ENCODE data around the gene ZNF407. TPM values are rescaled to one million over a fixed set of nuclear protein-coding genes. Genes with fewer than 3 reads are reported as not detected.

Gene ZNF407
- total RNA-seq, 1 experiment from 2014 or later: 7.6 TPM

DNA sequence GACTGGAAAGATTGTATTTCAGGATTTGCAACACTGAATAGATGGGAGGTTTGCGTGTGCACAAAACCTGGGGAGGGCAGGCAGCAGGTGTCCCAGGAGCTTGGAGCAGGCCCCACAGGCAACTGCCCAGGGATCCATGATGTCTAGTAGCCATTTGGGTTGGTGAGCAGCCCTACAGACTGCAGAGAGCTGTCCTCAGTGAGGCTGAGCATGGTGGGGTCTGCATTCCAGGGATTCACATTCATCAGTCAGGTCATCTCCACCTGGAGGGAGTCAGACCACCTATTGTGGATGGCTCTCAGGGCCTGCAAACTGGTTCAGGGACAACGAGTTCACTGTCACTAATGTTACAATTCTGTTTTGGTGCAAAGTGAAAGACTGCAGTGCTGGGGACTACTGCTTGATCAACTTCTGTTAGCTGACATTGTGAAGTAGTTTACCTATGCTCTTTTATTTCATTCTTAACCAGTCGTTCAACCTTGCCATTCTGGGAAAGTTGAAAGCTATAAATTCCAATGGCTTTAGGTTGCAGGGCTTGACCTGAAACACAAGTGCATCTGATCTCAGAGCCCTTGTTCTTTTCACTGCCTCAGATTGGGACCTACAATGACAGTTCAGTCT is 222.6 kb downstream of the ZNF407 start:
- Histone ChIP-seq H3K4me2 (ENCODE audit: low read length) (no peak overlapping the region), H3K9me3 (ENCODE audit: control insufficient read depth in 1 of 2, insufficient read depth in 1 of 2, low read depth in 1 of 2, low read length in 2 of 2) (no peaks in the 10 kb centered on the region), H3K36me3 (ENCODE audit: control insufficient read depth in 1 of 2, insufficient read depth in 2 of 2, low read length in 2 of 2) (no peaks in the 10 kb centered on the region), H4K20me1 (ENCODE audit: insufficient read depth) (no peaks in the 10 kb centered on the region), H3K79me2 (ENCODE audit: insufficient read depth, low read length) (no peaks in the 10 kb centered on the region), H3K4me3 (replicated peaks in 1 of 2; ENCODE audit: low read depth in 1 of 2, low read length in 2 of 2) (no peak overlapping the region), H2AFZ (ENCODE audit: low read depth, low read length, poor library complexity, severe bottlenecking) (no peak overlapping the region), H3K27ac (ENCODE audit: low read depth, low read length) (no peak overlapping the region), H3K9me2 (ENCODE audit: insufficient read depth) (no peaks in the 10 kb centered on the region), H3K27me3 (ENCODE audit: insufficient read depth, low read length) (no peaks in the 10 kb centered on the region), H3K9ac (ENCODE audit: low read length) (no peak overlapping the region), H3K4me1 (ENCODE audit: control insufficient read depth in 1 of 2, insufficient read depth in 2 of 2, low read length in 2 of 2) (peaks cover 0 to 6% of the 10 kb centered on the region in 2 experiments; a peak in 1 of 4 replicates)
- no TSS peak for BruUV-seq (replicated peaks)
- intact Hi-C loops (cut with micrococcal nuclease): no loop called here
- no peak for TF ChIP-seq ZNF274 (IDR thresholded peaks at IDR 0.05; ENCODE audit: low read depth, low read length)
- TF ChIP-seq, protein P1, sequence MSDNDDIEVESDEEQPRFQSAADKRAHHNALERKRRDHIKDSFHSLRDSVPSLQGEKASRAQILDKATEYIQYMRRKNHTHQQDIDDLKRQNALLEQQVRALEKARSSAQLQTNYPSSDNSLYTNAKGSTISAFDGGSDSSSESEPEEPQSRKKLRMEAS (IDR thresholded peaks at IDR 0.05): no peak
- TF ChIP-seq FOSL1 (IDR thresholded peaks at IDR 0.05; ENCODE audit: low read depth): no peak
- no peak for TF ChIP-seq EGR1 (IDR thresholded peaks at IDR 0.05; ENCODE audit: low read depth)
- TF ChIP-seq SIN3A (IDR thresholded peaks at IDR 0.05; ENCODE audit: low read depth): no peak
- TF ChIP-seq POLR2AphosphoS5 (IDR thresholded peaks at IDR 0.05; ENCODE audit: low read depth, low read length): no peak
- no peak for TF ChIP-seq POLR2A (IDR thresholded peaks at IDR 0.05; ENCODE audit: borderline replicate concordance, extremely low read depth, insufficient read depth, insufficient read length)
- TF ChIP-seq, protein P2, sequence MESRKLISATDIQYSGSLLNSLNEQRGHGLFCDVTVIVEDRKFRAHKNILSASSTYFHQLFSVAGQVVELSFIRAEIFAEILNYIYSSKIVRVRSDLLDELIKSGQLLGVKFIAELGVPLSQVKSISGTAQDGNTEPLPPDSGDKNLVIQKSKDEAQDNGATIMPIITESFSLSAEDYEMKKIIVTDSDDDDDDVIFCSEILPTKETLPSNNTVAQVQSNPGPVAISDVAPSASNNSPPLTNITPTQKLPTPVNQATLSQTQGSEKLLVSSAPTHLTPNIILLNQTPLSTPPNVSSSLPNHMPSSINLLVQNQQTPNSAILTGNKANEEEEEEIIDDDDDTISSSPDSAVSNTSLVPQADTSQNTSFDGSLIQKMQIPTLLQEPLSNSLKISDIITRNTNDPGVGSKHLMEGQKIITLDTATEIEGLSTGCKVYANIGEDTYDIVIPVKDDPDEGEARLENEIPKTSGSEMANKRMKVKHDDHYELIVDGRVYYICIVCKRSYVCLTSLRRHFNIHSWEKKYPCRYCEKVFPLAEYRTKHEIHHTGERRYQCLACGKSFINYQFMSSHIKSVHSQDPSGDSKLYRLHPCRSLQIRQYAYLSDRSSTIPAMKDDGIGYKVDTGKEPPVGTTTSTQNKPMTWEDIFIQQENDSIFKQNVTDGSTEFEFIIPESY (IDR thresholded peaks at IDR 0.05; ENCODE audit: extremely low read depth, insufficient replicate concordance, low read length): no peak
- no peak for TF ChIP-seq ZFX (IDR thresholded peaks at IDR 0.05)
- DNase-seq (ENCODE audit: low read depth, low spot score) (no peak), ATAC-seq (no peak)
- ChIA-PET CTCF (interaction anchor here (1.0 to 1.7 kb wide), 9 partner anchors 9 to 210 kb away, joined by 3 to 17 read pairs (median 3); no protein-coding TSS in a partner anchor), POLR2A (no interaction called here), RAD21 (ENCODE audit: low non-redundant PET in 1 of 2, low total read pairs in 2 of 2, uncharacterized antibody in 2 of 2, unreplicated experiment in 2 of 2) (interaction anchor here in 1 of 2 experiments (0.6 kb wide), 1 partner anchor 276 kb away, joined by 5 read pairs; no protein-coding TSS in a partner anchor)
